K562 (cell line): ENCODE data around the gene SUPT5H. TPM values are rescaled to one million over a fixed set of nuclear protein-coding genes. Genes with fewer than 3 reads are reported as not detected.
A peak's percentile ranks its signal among the peaks of the same experiment; 100 is the strongest.

Experiments
- ATF7 ChIP-seq: fragments of 450-650 bp; IDR thresholded peaks from 2 replicates; pipeline ENCODE4 v1.7.1; 2014; ENCODE audit warnings: mild to moderate bottlenecking, moderate library complexity
- BACH1 ChIP-seq: fragments of 200-800 bp; sonication (Bioruptor generic); IDR thresholded peaks from 2 replicates; pipeline ENCODE4 v1.6.1; 2016; ENCODE audit warnings: missing genetic modification characterization, missing compliant biosample characterization
- CAMTA2 ChIP-seq: fragments of 250-450 bp; sonication (Bioruptor Pico); conservative IDR thresholded peaks from 2 replicates; pipeline ENCODE4 v1.5.1; 2022
- CCAR2 ChIP-seq: fragments of 200-400 bp; formaldehyde crosslinking; IDR thresholded peaks from 2 replicates; pipeline ENCODE4 v1.6.1; 2017; ENCODE audit warnings: mild to moderate bottlenecking, low read depth, low read length
- CREM ChIP-seq: IDR thresholded peaks from 2 replicates; pipeline ENCODE4 v1.6.1; 2014; ENCODE audit warnings: antibody characterized with exemption, low read depth
- FOSL1 ChIP-seq: fragments of 200-800 bp; sonication (Bioruptor generic); conservative IDR thresholded peaks from 2 replicates; pipeline ENCODE4 v1.6.1; 2016; ENCODE audit warnings: missing genetic modification characterization, missing compliant biosample characterization
- FUS ChIP-seq: fragments of 200-400 bp; formaldehyde crosslinking; optimal IDR thresholded peaks from 2 replicates; pipeline ENCODE3; 2017; ENCODE audit warnings: low read depth, low read length
- HDAC3 ChIP-seq: fragments of 450-650 bp; IDR thresholded peaks from 2 replicates; pipeline ENCODE4 v1.6.1; 2018; ENCODE audit warnings: borderline replicate concordance, mild to moderate bottlenecking, moderate library complexity; ENCODE audit not compliant: partially characterized antibody
- HMGN3 ChIP-seq: IDR thresholded peaks from 2 replicates; pipeline ENCODE4 v1.6.1; 2011; ENCODE audit warnings: borderline replicate concordance, low read depth, mild to moderate bottlenecking, mixed read lengths, low read length; ENCODE audit not compliant: insufficient read length; ENCODE audit errors: extremely low read depth
- HNRNPK ChIP-seq: fragments of 200-400 bp; formaldehyde crosslinking; IDR thresholded peaks from one replicate; pipeline ENCODE4 v1.6.1; 2018; ENCODE audit warnings: mild to moderate bottlenecking, low read depth, low read length; ENCODE audit not compliant: poor library complexity, severe bottlenecking
- JUNB ChIP-seq: fragments of 450-650 bp; formaldehyde crosslinking; conservative IDR thresholded peaks from 2 replicates; pipeline ENCODE4 v1.4.0; 2020; ENCODE audit warnings: mild to moderate bottlenecking
- KAT7 ChIP-seq: sonication (generic); formaldehyde crosslinking; IDR thresholded peaks from 2 replicates; pipeline ENCODE4 v1.8.0; 2022; ENCODE audit warnings: missing genetic modification reagents, mild to moderate bottlenecking, borderline replicate concordance
- KDM5B ChIP-seq: fragments of 200-600 bp; sonication (generic); IDR thresholded peaks from 2 replicates; pipeline ENCODE4 v1.6.1; 2012; ENCODE audit warnings: low read depth, mild to moderate bottlenecking, moderate library complexity, low read length, control low read depth, inconsistent platforms; ENCODE audit not compliant: insufficient replicate concordance
- NFATC3 ChIP-seq: fragments of 450-650 bp; IDR thresholded peaks from 2 replicates; pipeline ENCODE4 v1.6.1; 2017; ENCODE audit warnings: mild to moderate bottlenecking
- OTX1 ChIP-seq: fragments of 450-650 bp; formaldehyde crosslinking; IDR thresholded peaks from 2 replicates; pipeline ENCODE4 v1.4.0; 2022; ENCODE audit warnings: mild to moderate bottlenecking
- POLR2A ChIP-seq: fragments of 450-650 bp; conservative IDR thresholded peaks from 2 replicates; pipeline ENCODE4 v1.6.1; 2016
- PTBP1 ChIP-seq: fragments of 200-400 bp; formaldehyde crosslinking; IDR thresholded peaks from 2 replicates; pipeline ENCODE4 v1.6.1; 2017; ENCODE audit warnings: low read depth, low read length
- RNF2 ChIP-seq: sonication (generic); IDR thresholded peaks from 2 replicates; pipeline ENCODE4 v1.6.1; 2016
- SAP30 ChIP-seq: fragments of 200-600 bp; sonication (generic); IDR thresholded peaks from 2 replicates; pipeline ENCODE4 v1.6.1; 2012; ENCODE audit warnings: borderline replicate concordance, low read depth, mild to moderate bottlenecking, moderate library complexity, low read length, control low read depth, inconsistent platforms; ENCODE audit not compliant: insufficient read depth, poor library complexity, severe bottlenecking
- STAT6 ChIP-seq: sonication (generic); formaldehyde crosslinking; IDR thresholded peaks from 2 replicates; pipeline ENCODE4 v1.8.1; 2023; ENCODE audit warnings: mild to moderate bottlenecking, missing genetic modification reagents
- SUPT5H ChIP-seq: fragments of 450-650 bp; IDR thresholded peaks from 2 replicates; pipeline ENCODE4 v1.6.1; 2016
- TAF1 ChIP-seq: IDR thresholded peaks from 2 replicates; pipeline ENCODE4 v1.6.1; 2011; ENCODE audit warnings: mild to moderate bottlenecking, low read length, moderate library complexity; ENCODE audit not compliant: insufficient read depth, control insufficient read depth, severe bottlenecking; ENCODE audit errors: extremely low read depth
- TEAD4 ChIP-seq, 2 experiments: sonication (generic) in 1 of 2; formaldehyde crosslinking in 1 of 2; IDR thresholded peaks; 2 replicates each; pipeline versions ENCODE4 v1.6.1 to v1.8.0; 2012 to 2022; ENCODE audit warnings: borderline replicate concordance in 1 of 2, inconsistent platforms in 1 of 2, low read length in 1 of 2, mild to moderate bottlenecking in 1 of 2, missing genetic modification reagents in 1 of 2
- XRCC5 ChIP-seq: fragments of 200-400 bp; formaldehyde crosslinking; IDR thresholded peaks from 2 replicates; pipeline ENCODE4 v1.6.1; 2017; ENCODE audit warnings: low read depth, mild to moderate bottlenecking, low read length
- ZNF583 ChIP-seq: fragments of 250-450 bp; sonication (Bioruptor Pico); IDR thresholded peaks from 2 replicates; pipeline ENCODE4 v1.4.0; 2020
- ZSCAN32 ChIP-seq: fragments of 450-650 bp; formaldehyde crosslinking; IDR thresholded peaks from 2 replicates; pipeline ENCODE4 v1.4.0; 2020; ENCODE audit warnings: mild to moderate bottlenecking, moderate library complexity
- polyA plus RNA-seq, 8 experiments: library from polyadenylated mRNA; depleted of rRNA in 4 of 8; stranded (reverse) in 5 of 8; unstranded in 3 of 8; fragments of >200 nt; fragmentation: Nextera tagmentation in 2 of 8; fragmentation: Illumina TruSeq in 1 of 8; extraction: Ambion mirVana in 2 of 8; extraction: Trizol in 1 of 8; gene quantifications; 2 replicates each; pipeline versions ENCODE4 v1.2.1 to v1.2.3, GENCODE V29; 2011 to 2014; ENCODE audit warnings: inconsistent platforms in 1 of 8, missing spikeins in 1 of 8
- total RNA-seq, 7 experiments: library from RNA; depleted of rRNA in 6 of 7; stranded (reverse); fragments of >200 nt in 6 of 7; fragmentation: Illumina TruSeq in 2 of 7; extraction: Trizol in 2 of 7; gene quantifications; 2 replicates each; pipeline versions ENCODE4 v1.2.1 to v1.2.3, GENCODE V29; 2011 to 2021; ENCODE audit warnings: low replicate concordance in 1 of 7
- TF ChIP-seq, protein P1 (sequence below): sonication (generic); formaldehyde crosslinking; IDR thresholded peaks from 2 replicates; pipeline ENCODE4 v1.8.0; 2022; ENCODE audit warnings: missing genetic modification reagents, mild to moderate bottlenecking, borderline replicate concordance

The SUPT5H gene
- total and polyA plus RNA-seq, 9 of the 15 experiments (the other 6 are each of a cell fraction or from before 2014, with no cell fraction given): 13.3 to 85.9 (median 35.9) TPM

DNA sequence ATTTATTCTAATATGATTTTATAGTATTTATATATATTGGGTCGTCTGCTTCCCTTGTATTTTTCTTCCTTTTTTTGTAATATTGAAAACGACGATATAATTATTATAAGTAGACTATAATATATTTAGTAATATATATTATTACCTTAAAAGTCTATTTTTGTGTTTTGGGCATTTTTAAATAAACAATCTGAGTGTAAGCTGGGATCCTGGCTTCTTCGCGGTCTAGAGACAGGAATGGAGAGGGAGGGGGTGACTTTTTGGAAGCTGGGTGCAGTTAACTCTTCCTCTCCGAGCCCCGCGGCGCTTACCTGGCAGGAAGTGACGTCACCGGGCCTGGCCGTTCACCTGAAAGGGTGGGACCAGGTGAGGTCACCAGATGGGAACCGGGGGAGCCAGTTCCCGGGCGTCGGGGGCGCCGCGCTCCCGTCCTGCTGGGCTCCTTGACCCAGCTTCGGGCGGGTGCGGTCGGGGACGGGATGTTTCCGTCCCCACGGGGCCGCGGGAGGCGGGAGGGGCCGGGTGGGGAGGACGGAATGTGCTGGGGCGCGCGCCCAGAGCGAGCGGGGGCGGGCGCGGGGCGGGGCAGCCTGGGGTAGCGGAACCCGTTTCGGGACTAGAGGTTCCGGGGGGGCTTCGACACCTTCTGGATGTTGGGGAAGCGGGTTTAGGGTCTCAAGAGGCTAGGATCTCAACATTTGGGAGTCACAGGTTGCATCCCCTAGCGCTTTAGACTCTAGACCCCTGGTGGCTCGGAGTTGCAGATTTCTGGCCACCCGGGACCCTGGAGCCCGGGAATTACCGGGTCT lies 36.0 kb upstream of the SUPT5H start (continued):
- TF ChIP-seq TEAD4 (IDR thresholded peaks at IDR 0.05; ENCODE audit: low read length) (peak; percentile 35), TEAD4 (CRISPR knock-in tag; IDR thresholded peaks at IDR 0.05; ENCODE audit: borderline replicate concordance) (no peak), SUPT5H (peak; percentile 60), HDAC3 (no peak), KDM5B (peak; percentile 74), RNF2 (peak; percentile 6; the same call in 1 of the 2 replicates), HMGN3 (peak; percentile 51), STAT6 (CRISPR knock-in tag) (no peak), KAT7 (CRISPR knock-in tag) (no peak), HNRNPK (no peak), NFATC3 (no peak), ZNF583 (no peak), XRCC5 (no peak), SAP30 (no peak), POLR2A (peak; percentile 62; the same call in 1 of the 2 replicates), FUS (no peak), JUNB (CRISPR knock-in tag) (peak; percentile 86), OTX1 (no peak), FOSL1 (tag) (peak; percentile 38; the same call in 1 of the 2 replicates), ATF7 (peak; percentile 97), CCAR2 (no peak), TAF1 (peak; percentile 59), CAMTA2 (CRISPR knock-in tag) (no peak), PTBP1 (0 out of 2 replicates have a peak, but pooled peaks have one; percentile 18), BACH1 (tag) (no peak), CREM (peak; percentile 96), ZSCAN32 (CRISPR knock-in tag) (0 out of 2 replicates have a peak, but pooled peaks have one; percentile 25)
- TF ChIP-seq, protein P1, sequence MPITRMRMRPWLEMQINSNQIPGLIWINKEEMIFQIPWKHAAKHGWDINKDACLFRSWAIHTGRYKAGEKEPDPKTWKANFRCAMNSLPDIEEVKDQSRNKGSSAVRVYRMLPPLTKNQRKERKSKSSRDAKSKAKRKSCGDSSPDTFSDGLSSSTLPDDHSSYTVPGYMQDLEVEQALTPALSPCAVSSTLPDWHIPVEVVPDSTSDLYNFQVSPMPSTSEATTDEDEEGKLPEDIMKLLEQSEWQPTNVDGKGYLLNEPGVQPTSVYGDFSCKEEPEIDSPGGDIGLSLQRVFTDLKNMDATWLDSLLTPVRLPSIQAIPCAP (CRISPR knock-in tag): no peak
